A673 (cell line): Measurements from ENCODE around the gene CSRP1. TPM values are rescaled to one million over a fixed set of nuclear protein-coding genes. Genes with fewer than 3 reads are reported as not detected.

Experiments
- BruUV-seq: library from RNA; stranded (reverse); fragments of 400-500 nt; replicated peaks from 2 replicates; lab custom pipeline; 2021; lab: Mats Ljungman, UMichigan
- CTCF ChIA-PET: fragments of 300-600 bp; sonication (Branson Sonifier 250); formaldehyde crosslinking; loops from one replicate; lab custom pipeline; 2022; ENCODE audit warnings: antibody characterized with exemption; lab: Charles Lee
- POLR2A ChIA-PET: fragments of 300-600 bp; sonication (Branson Sonifier 250); formaldehyde crosslinking; loops from one replicate; lab custom pipeline; 2022; ENCODE audit warnings: antibody characterized with exemption; ENCODE audit not compliant: low non-redundant PET; lab: Charles Lee
- DNase-seq: peaks from one replicate; pipeline ENCODE4 v3.0.0-alpha.2; 2015; ENCODE audit warnings: low spot score
- H3K27ac ChIP-seq: fragments of 200-600 bp; sonication (generic); 2 replicates; pipeline ENCODE4 v1.5.1; 2016; ENCODE audit warnings: mixed run types, low read depth, mild to moderate bottlenecking, mixed read lengths, antibody characterized with exemption, low read length; ENCODE audit not compliant: poor library complexity, severe bottlenecking
- H3K27me3 ChIP-seq: fragments of 200-600 bp; sonication (generic); replicated peaks from 2 replicates; pipeline ENCODE4 v1.6.1; 2017; ENCODE audit warnings: mixed run types, low read depth, mild to moderate bottlenecking, mixed read lengths, antibody characterized with exemption, low read length; ENCODE audit not compliant: insufficient read depth, poor library complexity
- H3K36me3 ChIP-seq: fragments of 200-600 bp; sonication (generic); 2 replicates; pipeline ENCODE4 v1.6.1; 2016; ENCODE audit warnings: mixed run types, mild to moderate bottlenecking, mixed read lengths, antibody characterized with exemption, low read length; ENCODE audit not compliant: insufficient read depth, poor library complexity, severe bottlenecking
- H3K4me1 ChIP-seq: fragments of 200-600 bp; sonication (generic); 2 replicates; pipeline ENCODE4 v1.6.1; 2017; ENCODE audit warnings: mixed run types, mild to moderate bottlenecking, mixed read lengths, antibody characterized with exemption, low read length; ENCODE audit not compliant: insufficient read depth, poor library complexity, severe bottlenecking
- H3K4me3 ChIP-seq: fragments of 200-600 bp; sonication (generic); 2 replicates; pipeline ENCODE4 v1.5.1; 2016; ENCODE audit warnings: low read depth, mixed run types, mild to moderate bottlenecking, mixed read lengths, low read length; ENCODE audit not compliant: poor library complexity, severe bottlenecking
- H3K9me3 ChIP-seq: fragments of 200-600 bp; sonication (generic); 2 replicates; pipeline ENCODE4 v1.6.1; 2016; ENCODE audit warnings: mixed run types, low read depth, mild to moderate bottlenecking, mixed read lengths, antibody characterized with exemption, low read length; ENCODE audit not compliant: poor library complexity, severe bottlenecking
- CTCF ChIP-seq: fragments of 300-800, 200-600 bp; sonication (generic); conservative IDR thresholded peaks from 2 replicates; pipeline ENCODE4 v1.5.1; 2017; ENCODE audit warnings: low read depth, mild to moderate bottlenecking, antibody characterized with exemption, low read length, moderate library complexity, mixed read lengths
- EZH2 ChIP-seq: fragments of 200-600 bp; sonication (generic); IDR thresholded peaks from 2 replicates; pipeline ENCODE4 v1.6.1; 2017; ENCODE audit warnings: borderline replicate concordance, low read depth, mild to moderate bottlenecking, mixed read lengths, antibody characterized with exemption, low read length; ENCODE audit not compliant: poor library complexity, severe bottlenecking
- intact Hi-C: fragments of 100-400 bp; cut with micrococcal nuclease; formaldehyde crosslinking; loops from one replicate; pipeline ENCODE4 v1.10.0; 2022; ENCODE audit not compliant: unreplicated experiment
- total RNA-seq: library from RNA; stranded (reverse); gene quantifications from 2 replicates; pipeline ENCODE4 v1.2.3, GENCODE V29; 2021

Gene CSRP1
- total RNA-seq, 1 experiment from 2014 or later, result 517 TPM

DNA sequence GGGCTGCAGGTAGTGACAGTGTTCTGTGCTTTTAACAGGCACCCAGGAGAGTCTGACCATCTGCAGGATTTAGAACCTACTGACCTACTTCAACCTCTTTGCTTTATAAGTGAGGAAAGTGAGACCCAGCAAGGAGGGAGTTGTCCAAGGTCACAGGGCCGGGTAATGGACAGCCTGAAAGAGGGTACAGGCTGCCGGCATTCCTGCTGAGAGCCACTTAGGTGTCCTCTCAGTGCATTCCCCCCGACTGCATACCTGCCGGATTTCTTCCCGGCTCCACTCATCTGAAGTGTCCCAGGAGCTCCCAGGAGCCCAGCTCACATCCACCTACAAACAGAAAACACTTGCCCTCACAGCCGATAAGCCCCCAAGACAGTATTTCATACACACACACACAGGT is 51.8 kb downstream of the CSRP1 start:
- DNase-seq, result no peak
- intact Hi-C loops, result no loop called here
- Histone ChIP-seq H3K4me1 (peaks cover 56% of the 10 kb centered on the region), H3K4me3 (no peak overlapping the region), H3K36me3 (no peaks in the 10 kb centered on the region), H3K9me3 (no peaks in the 10 kb centered on the region), H3K27ac (no peak overlapping the region), H3K27me3 (no peaks in the 10 kb centered on the region)
- TF ChIP-seq EZH2 (no peak), CTCF (no peak)
- no TSS peak for BruUV-seq
- ChIA-PET POLR2A (no interaction called here), CTCF (interaction anchor here (0.6 to 1.4 kb wide), 2 partner anchors 10 to 19 kb away, joined by 3 to 5 read pairs; no protein-coding TSS in a partner anchor)

DNA sequence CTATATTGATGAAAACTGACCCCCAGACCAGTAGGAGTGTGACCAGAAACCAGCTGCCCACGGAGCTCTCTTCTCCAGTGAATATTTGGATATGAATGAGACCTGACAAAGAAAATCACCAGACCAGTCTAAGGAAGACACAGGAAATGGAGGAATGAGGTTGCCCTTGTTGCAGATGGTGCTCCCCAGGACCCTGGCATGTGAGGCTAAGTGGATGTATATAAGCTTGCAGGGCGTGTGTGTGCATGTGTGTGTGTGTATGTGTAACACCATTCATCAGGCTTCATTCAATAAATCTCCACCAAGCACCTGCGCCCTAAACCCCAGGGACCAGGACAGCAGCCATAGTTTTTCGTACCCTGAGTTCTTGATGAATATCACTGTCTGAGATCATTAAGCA is 52.3 kb downstream of the CSRP1 start:
- DNase-seq, result no peak
- no peaks in the 10 kb centered on the region for H3K27me3 ChIP-seq
- H3K9me3 ChIP-seq, result no peaks in the 10 kb centered on the region
- BruUV-seq, result no TSS peak
- H3K4me3 ChIP-seq, result no peak overlapping the region
- ChIA-PET POLR2A (no interaction called here), CTCF (interaction anchor here (0.6 kb wide), 1 partner anchor 9 kb away, joined by 3 read pairs; no protein-coding TSS in a partner anchor)
- intact Hi-C loops, result no loop called here
- no peaks in the 10 kb centered on the region for H3K36me3 ChIP-seq
- TF ChIP-seq CTCF, result no peak
- TF ChIP-seq EZH2, result no peak
- no peak overlapping the region for H3K27ac ChIP-seq
- H3K4me1 ChIP-seq, result peaks cover 61% of the 10 kb centered on the region

- no peaks in the 10 kb centered on the region for H3K36me3 ChIP-seq
- no peak overlapping the region for H3K4me3 ChIP-seq
- BruUV-seq, result no TSS peak
- no peak overlapping the region for H3K27ac ChIP-seq
- no peak for DNase-seq
- ChIA-PET CTCF (no interaction called here), POLR2A (no interaction called here)
- peaks cover 61% of the 10 kb centered on the region for H3K4me1 ChIP-seq
- no peak for TF ChIP-seq EZH2
- TF ChIP-seq CTCF, result no peak
- H3K27me3 ChIP-seq, result no peaks in the 10 kb centered on the region
- intact Hi-C loops, result no loop called here
- H3K9me3 ChIP-seq, result no peaks in the 10 kb centered on the region
Observed at GRCh38 chr1:201452866-201453265, 54.1 kb downstream of the CSRP1 start.
